ENCODE measurements around the gene TAF4.

TAF4 gene

GRCh38 chr20:61997372-61997771 lies 68.3 kb downstream of the TAF4 start:
- Histone ChIP-seq H3K4me3 (ENCODE audit: control insufficient read depth in 1 of 7, extremely low read depth in 1 of 7, insufficient read depth in 4 of 7, low read depth in 2 of 7, low read length in 6 of 7) (no peak overlapping the region), H3K27ac (ENCODE audit: insufficient read depth in 1 of 2, low read depth in 1 of 2, low read length in 2 of 2, poor library complexity in 1 of 2, severe bottlenecking in 2 of 2) (no peak overlapping the region), H3K27me3 (replicated peaks in 2 of 5; ENCODE audit: control insufficient read depth in 4 of 5, insufficient read depth in 5 of 5, low read length in 4 of 5) (no peaks in the 10 kb centered on the region), H3K36me3 (ENCODE audit: control insufficient read depth in 4 of 4, insufficient read depth in 4 of 4, low read length in 3 of 4) (peaks cover 25 to 96% (median 76%) of the 10 kb centered on the region in 4 experiments), H3K4me1 (ENCODE audit: control extremely low read depth in 1 of 4, control insufficient read depth in 4 of 4, insufficient read depth in 4 of 4, low read length in 3 of 4) (no peaks in the 10 kb centered on the region), H3K9me3 (ENCODE audit: control extremely low read depth in 1 of 5, control insufficient read depth in 4 of 5, insufficient read depth in 2 of 5, low read depth in 1 of 5, low read length in 4 of 5) (peaks cover 0 to 14% (median 8%) of the 10 kb centered on the region in 5 experiments)
- POLR2A ChIA-PET, result no interaction called here
- CTCF ChIA-PET, result interaction anchor here (1.2 kb wide), 1 partner anchor 11 kb away, joined by 3 read pairs; no protein-coding TSS in a partner anchor
- 92% methylated on average over 3 of the region's 10 CpGs for WGBS (ENCODE audit: insufficient coverage)
- no peak for DNase-seq

- no peaks in the 10 kb centered on the region for H3K4me1 ChIP-seq (ENCODE audit: control extremely low read depth in 1 of 4, control insufficient read depth in 4 of 4, insufficient read depth in 4 of 4, low read length in 3 of 4)
- DNase-seq, result no peak
- POLR2A ChIA-PET, result no interaction called here
- CTCF ChIA-PET, result no interaction called here
- peaks cover 0 to 26% (median 18%) of the 10 kb centered on the region in 5 experiments for H3K9me3 ChIP-seq (ENCODE audit: control extremely low read depth in 1 of 5, control insufficient read depth in 4 of 5, insufficient read depth in 2 of 5, low read depth in 1 of 5, low read length in 4 of 5)
- H3K4me3 ChIP-seq (ENCODE audit: control insufficient read depth in 1 of 7, extremely low read depth in 1 of 7, insufficient read depth in 4 of 7, low read depth in 2 of 7, low read length in 6 of 7), result no peak overlapping the region
- H3K36me3 ChIP-seq (ENCODE audit: control insufficient read depth in 4 of 4, insufficient read depth in 4 of 4, low read length in 3 of 4), result peaks cover 23 to 95% (median 69%) of the 10 kb centered on the region in 4 experiments
- H3K27ac ChIP-seq (ENCODE audit: insufficient read depth in 1 of 2, low read depth in 1 of 2, low read length in 2 of 2, poor library complexity in 1 of 2, severe bottlenecking in 2 of 2), result no peak overlapping the region
- WGBS (ENCODE audit: insufficient coverage), result 100% methylated on average over 6 of the region's 8 CpGs
- no peaks in the 10 kb centered on the region for H3K27me3 ChIP-seq (replicated peaks in 2 of 5; ENCODE audit: control insufficient read depth in 4 of 5, insufficient read depth in 5 of 5, low read length in 4 of 5)
Measured at GRCh38 chr20:61994546-61994945, 71.1 kb downstream of the TAF4 start.

GRCh38 chr20:61993058-61993457 lies 72.6 kb downstream of the TAF4 start:
- DNase-seq, result no peak
- Histone ChIP-seq H3K9me3 (ENCODE audit: control extremely low read depth in 1 of 5, control insufficient read depth in 4 of 5, insufficient read depth in 2 of 5, low read depth in 1 of 5, low read length in 4 of 5) (peaks cover 0 to 26% (median 18%) of the 10 kb centered on the region in 5 experiments), H3K36me3 (ENCODE audit: control insufficient read depth in 4 of 4, insufficient read depth in 4 of 4, low read length in 3 of 4) (peaks cover 24 to 91% (median 67%) of the 10 kb centered on the region in 4 experiments), H3K27me3 (replicated peaks in 2 of 5; ENCODE audit: control insufficient read depth in 4 of 5, insufficient read depth in 5 of 5, low read length in 4 of 5) (no peaks in the 10 kb centered on the region), H3K4me1 (ENCODE audit: control extremely low read depth in 1 of 4, control insufficient read depth in 4 of 4, insufficient read depth in 4 of 4, low read length in 3 of 4) (no peaks in the 10 kb centered on the region), H3K4me3 (ENCODE audit: control insufficient read depth in 1 of 7, extremely low read depth in 1 of 7, insufficient read depth in 4 of 7, low read depth in 2 of 7, low read length in 6 of 7) (no peak overlapping the region), H3K27ac (ENCODE audit: insufficient read depth in 1 of 2, low read depth in 1 of 2, low read length in 2 of 2, poor library complexity in 1 of 2, severe bottlenecking in 2 of 2) (no peak overlapping the region)
- CTCF ChIA-PET, result no interaction called here
- POLR2A ChIA-PET, result no interaction called here
- 94% methylated on average over 15 of the region's 15 CpGs for WGBS (ENCODE audit: insufficient coverage)

GRCh38 chr20:61991476-61991875 lies 74.2 kb downstream of the TAF4 start:
- Histone ChIP-seq H3K4me1 (ENCODE audit: control extremely low read depth in 1 of 4, control insufficient read depth in 4 of 4, insufficient read depth in 4 of 4, low read length in 3 of 4) (no peaks in the 10 kb centered on the region), H3K9me3 (ENCODE audit: control extremely low read depth in 1 of 5, control insufficient read depth in 4 of 5, insufficient read depth in 2 of 5, low read depth in 1 of 5, low read length in 4 of 5) (peaks cover 0 to 30% (median 22%) of the 10 kb centered on the region in 5 experiments), H3K36me3 (ENCODE audit: control insufficient read depth in 4 of 4, insufficient read depth in 4 of 4, low read length in 3 of 4) (peaks cover 26 to 88% (median 65%) of the 10 kb centered on the region in 4 experiments), H3K27ac (ENCODE audit: insufficient read depth in 1 of 2, low read depth in 1 of 2, low read length in 2 of 2, poor library complexity in 1 of 2, severe bottlenecking in 2 of 2) (no peak overlapping the region), H3K4me3 (ENCODE audit: control insufficient read depth in 1 of 7, extremely low read depth in 1 of 7, insufficient read depth in 4 of 7, low read depth in 2 of 7, low read length in 6 of 7) (no peak overlapping the region), H3K27me3 (replicated peaks in 2 of 5; ENCODE audit: control insufficient read depth in 4 of 5, insufficient read depth in 5 of 5, low read length in 4 of 5) (no peaks in the 10 kb centered on the region)
- ChIA-PET POLR2A (no interaction called here), CTCF (interaction anchor here (0.6 kb wide), 1 partner anchor 343 kb away, joined by 3 read pairs; no protein-coding TSS in a partner anchor)
- 100% methylated on average over 5 of the region's 6 CpGs for WGBS (ENCODE audit: insufficient coverage)
- DNase-seq, result peak; percentile 4 to 47 (median 37)

GRCh38 chr20:61990484-61990883 lies 75.2 kb downstream of the TAF4 start:
- no peak overlapping the region for H3K4me3 ChIP-seq (ENCODE audit: control insufficient read depth in 1 of 7, extremely low read depth in 1 of 7, insufficient read depth in 4 of 7, low read depth in 2 of 7, low read length in 6 of 7)
- H3K4me1 ChIP-seq (ENCODE audit: control extremely low read depth in 1 of 4, control insufficient read depth in 4 of 4, insufficient read depth in 4 of 4, low read length in 3 of 4), result no peaks in the 10 kb centered on the region
- 90% methylated on average over 11 of the region's 11 CpGs for WGBS (ENCODE audit: insufficient coverage)
- peaks cover 0 to 32% (median 22%) of the 10 kb centered on the region in 5 experiments for H3K9me3 ChIP-seq (ENCODE audit: control extremely low read depth in 1 of 5, control insufficient read depth in 4 of 5, insufficient read depth in 2 of 5, low read depth in 1 of 5, low read length in 4 of 5)
- H3K36me3 ChIP-seq (ENCODE audit: control insufficient read depth in 4 of 4, insufficient read depth in 4 of 4, low read length in 3 of 4), result peaks cover 26 to 84% (median 66%) of the 10 kb centered on the region in 4 experiments
- H3K27ac ChIP-seq (ENCODE audit: insufficient read depth in 1 of 2, low read depth in 1 of 2, low read length in 2 of 2, poor library complexity in 1 of 2, severe bottlenecking in 2 of 2), result no peak overlapping the region
- ChIA-PET CTCF (no interaction called here), POLR2A (no interaction called here)
- no peaks in the 10 kb centered on the region for H3K27me3 ChIP-seq (replicated peaks in 2 of 5; ENCODE audit: control insufficient read depth in 4 of 5, insufficient read depth in 5 of 5, low read length in 4 of 5)
- no peak for DNase-seq

- Histone ChIP-seq H3K9me3 (ENCODE audit: control extremely low read depth in 1 of 5, control insufficient read depth in 4 of 5, insufficient read depth in 2 of 5, low read depth in 1 of 5, low read length in 4 of 5) (peaks cover 0 to 31% (median 22%) of the 10 kb centered on the region in 5 experiments), H3K4me1 (ENCODE audit: control extremely low read depth in 1 of 4, control insufficient read depth in 4 of 4, insufficient read depth in 4 of 4, low read length in 3 of 4) (no peaks in the 10 kb centered on the region), H3K27ac (ENCODE audit: insufficient read depth in 1 of 2, low read depth in 1 of 2, low read length in 2 of 2, poor library complexity in 1 of 2, severe bottlenecking in 2 of 2) (no peak overlapping the region), H3K36me3 (ENCODE audit: control insufficient read depth in 4 of 4, insufficient read depth in 4 of 4, low read length in 3 of 4) (peaks cover 20 to 82% (median 61%) of the 10 kb centered on the region in 4 experiments), H3K27me3 (replicated peaks in 2 of 5; ENCODE audit: control insufficient read depth in 4 of 5, insufficient read depth in 5 of 5, low read length in 4 of 5) (no peaks in the 10 kb centered on the region), H3K4me3 (ENCODE audit: control insufficient read depth in 1 of 7, extremely low read depth in 1 of 7, insufficient read depth in 4 of 7, low read depth in 2 of 7, low read length in 6 of 7) (no peak overlapping the region)
- WGBS (ENCODE audit: insufficient coverage), result 98% methylated on average over 13 of the region's 14 CpGs
- CTCF ChIA-PET, result no interaction called here
- POLR2A ChIA-PET, result no interaction called here
- no peak for DNase-seq
Measured at GRCh38 chr20:61989741-61990140, 75.9 kb downstream of the TAF4 start.

DNA sequence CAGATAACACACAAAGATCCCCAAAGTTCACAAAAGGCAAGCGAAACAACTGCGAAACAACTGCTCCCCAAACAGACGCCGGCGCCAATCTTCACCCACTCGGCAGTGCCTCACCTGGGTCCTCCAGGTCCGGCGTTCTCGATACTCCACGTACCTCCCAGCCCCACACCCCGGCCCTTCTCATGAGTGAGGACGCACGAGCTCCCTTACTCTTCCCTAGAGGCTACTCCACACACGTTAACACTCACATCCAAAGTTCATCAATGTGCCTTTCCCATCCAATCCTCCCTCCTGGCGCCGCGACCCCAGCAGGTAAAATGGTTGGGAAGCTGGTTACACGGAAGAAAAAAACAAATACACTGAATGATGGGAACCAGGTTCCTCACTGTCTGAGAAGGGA lies 77.0 kb downstream of the TAF4 start:
- no peaks in the 10 kb centered on the region for H3K27me3 ChIP-seq (replicated peaks in 2 of 5; ENCODE audit: control insufficient read depth in 4 of 5, insufficient read depth in 5 of 5, low read length in 4 of 5)
- H3K4me3 ChIP-seq (ENCODE audit: control insufficient read depth in 1 of 7, extremely low read depth in 1 of 7, insufficient read depth in 4 of 7, low read depth in 2 of 7, low read length in 6 of 7), result no peak overlapping the region
- ChIA-PET CTCF (no interaction called here), POLR2A (no interaction called here)
- peaks cover 15 to 81% (median 58%) of the 10 kb centered on the region in 4 experiments for H3K36me3 ChIP-seq (ENCODE audit: control insufficient read depth in 4 of 4, insufficient read depth in 4 of 4, low read length in 3 of 4)
- WGBS (ENCODE audit: insufficient coverage), result 96% methylated on average over 14 of the region's 18 CpGs
- peaks cover 0 to 31% (median 22%) of the 10 kb centered on the region in 5 experiments for H3K9me3 ChIP-seq (ENCODE audit: control extremely low read depth in 1 of 5, control insufficient read depth in 4 of 5, insufficient read depth in 2 of 5, low read depth in 1 of 5, low read length in 4 of 5)
- no peak overlapping the region for H3K27ac ChIP-seq (ENCODE audit: insufficient read depth in 1 of 2, low read depth in 1 of 2, low read length in 2 of 2, poor library complexity in 1 of 2, severe bottlenecking in 2 of 2)
- no peaks in the 10 kb centered on the region for H3K4me1 ChIP-seq (ENCODE audit: control extremely low read depth in 1 of 4, control insufficient read depth in 4 of 4, insufficient read depth in 4 of 4, low read length in 3 of 4)
- DNase-seq, result no peak

All from common myeloid progenitor, CD34-positive (primary cell).